ENCODE data around the gene ODC1.

Gene ODC1

GRCh38 chr2:10402062-10402585 is 46.0 kb downstream of the ODC1 start:
- no peak for DNase-seq (ENCODE audit: low read depth in 1 of 2, low spot score in 1 of 2)
- in situ Hi-C loops (cut with HindIII; ENCODE audit: low pct_unique_long_range_greater_than_20kb, low sequenced_read_pairs) = no loop called here
- no peak for TF ChIP-seq JUND (IDR thresholded peaks at IDR 0.05; ENCODE audit: low read depth)

DNA sequence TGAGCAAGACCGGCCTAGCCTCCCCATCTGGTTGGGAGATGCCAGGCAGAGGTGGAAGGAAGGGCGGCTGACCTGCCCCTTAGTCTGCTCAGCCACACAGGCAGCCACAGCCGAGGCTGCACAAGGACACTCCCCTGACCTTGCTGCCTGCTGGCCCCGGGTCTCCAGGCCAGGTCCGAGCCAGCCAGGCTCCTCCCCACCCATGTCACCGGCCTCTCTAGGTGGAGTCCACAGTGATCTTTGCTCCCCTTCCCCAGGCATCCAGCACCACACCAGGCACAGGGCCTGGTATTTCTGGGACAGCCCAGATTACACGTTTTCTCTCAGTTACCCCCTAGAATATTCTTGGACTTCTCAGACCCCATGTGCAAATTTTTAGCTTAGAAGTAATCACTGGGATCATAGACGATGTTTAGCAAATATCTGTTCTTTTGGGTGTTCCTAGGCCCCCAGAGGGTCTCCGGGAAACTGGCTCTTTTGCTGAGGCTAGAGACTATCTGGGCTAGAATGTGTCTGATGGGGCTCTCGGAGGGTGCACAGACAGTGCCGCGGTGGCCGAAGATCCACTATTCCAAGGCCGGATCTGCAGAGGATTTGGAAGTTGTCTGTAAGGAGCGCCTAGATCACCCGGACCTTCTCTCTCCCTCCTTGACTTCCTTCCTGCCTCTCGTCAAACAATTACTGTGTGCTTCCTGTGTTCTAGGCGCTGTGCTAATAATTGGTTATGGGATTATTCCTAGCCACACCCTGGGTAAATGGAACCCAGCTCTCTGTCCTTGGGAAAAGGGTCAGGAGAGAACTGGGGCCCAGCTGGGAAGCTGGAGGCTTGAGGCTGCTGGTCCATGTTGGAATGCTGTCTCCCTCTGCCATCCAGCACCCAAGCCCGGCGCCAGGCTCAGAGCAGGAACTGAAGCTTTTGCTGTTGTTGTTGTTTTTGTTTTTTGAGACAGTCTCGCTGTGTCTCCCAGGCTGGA is 46.9 kb downstream of the ODC1 start:
- in situ Hi-C loops (cut with HindIII; ENCODE audit: low pct_unique_long_range_greater_than_20kb, low sequenced_read_pairs) = no loop called here
- TF ChIP-seq JUND (IDR thresholded peaks at IDR 0.05; ENCODE audit: low read depth) = no peak

GRCh38 chr2:10400568-10400977 is 47.6 kb downstream of the ODC1 start:
- DNase-seq (ENCODE audit: low read depth in 1 of 2, low spot score in 1 of 2) = no peak
- in situ Hi-C loops (cut with HindIII; ENCODE audit: low pct_unique_long_range_greater_than_20kb, low sequenced_read_pairs) = no loop called here
- TF ChIP-seq JUND (IDR thresholded peaks at IDR 0.05; ENCODE audit: low read depth) = no peak

More for the DNA sequence above, 46.9 kb downstream of the ODC1 start:
- no peak for DNase-seq (ENCODE audit: low read depth in 1 of 2, low spot score in 1 of 2)

- TF ChIP-seq JUND (IDR thresholded peaks at IDR 0.05; ENCODE audit: low read depth) = no peak
- no peak for DNase-seq (ENCODE audit: low read depth in 1 of 2, low spot score in 1 of 2)
- in situ Hi-C loops (cut with HindIII; ENCODE audit: low pct_unique_long_range_greater_than_20kb, low sequenced_read_pairs) = no loop called here
These were observed 48.1 kb downstream of the ODC1 start for GRCh38 chr2:10400002-10400401.

GRCh38 chr2:10399358-10399757 is 48.8 kb downstream of the ODC1 start:
- in situ Hi-C loops (cut with HindIII; ENCODE audit: low pct_unique_long_range_greater_than_20kb, low sequenced_read_pairs) = no loop called here
- DNase-seq (ENCODE audit: low read depth in 1 of 2, low spot score in 1 of 2) = no peak
- no peak for TF ChIP-seq JUND (IDR thresholded peaks at IDR 0.05; ENCODE audit: low read depth)

DNA sequence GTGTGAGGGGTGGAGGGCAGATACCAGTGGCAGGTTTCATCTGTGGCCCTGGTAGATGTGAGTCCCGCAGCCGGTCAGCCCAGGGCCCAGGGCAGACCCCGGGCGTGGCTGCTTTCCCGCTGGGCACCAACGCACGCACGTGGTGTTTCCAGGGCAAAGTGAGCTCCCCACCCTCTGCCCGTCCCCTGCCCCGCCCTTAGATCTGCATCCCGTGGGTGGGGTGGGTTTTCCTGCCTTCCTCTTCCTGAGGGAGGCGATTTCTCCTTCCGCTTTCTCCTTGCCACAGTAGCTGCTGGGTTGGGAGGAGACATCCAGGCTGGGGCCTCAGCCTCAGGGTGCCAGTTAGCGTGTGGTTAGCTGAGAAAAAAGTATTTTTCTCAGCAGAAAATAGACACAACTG is 49.6 kb downstream of the ODC1 start:
- no peak for DNase-seq (ENCODE audit: low read depth in 1 of 2, low spot score in 1 of 2)
- in situ Hi-C loops (cut with HindIII; ENCODE audit: low pct_unique_long_range_greater_than_20kb, low sequenced_read_pairs) = no loop called here

GRCh38 chr2:10397878-10398277 is 50.2 kb downstream of the ODC1 start:
- in situ Hi-C loops (cut with HindIII; ENCODE audit: low pct_unique_long_range_greater_than_20kb, low sequenced_read_pairs) = no loop called here
- no peak for DNase-seq (ENCODE audit: low read depth in 1 of 2, low spot score in 1 of 2)
- no peak for TF ChIP-seq JUND (IDR thresholded peaks at IDR 0.05; ENCODE audit: low read depth)

More for the DNA sequence above, 49.6 kb downstream of the ODC1 start:
- TF ChIP-seq JUND (IDR thresholded peaks at IDR 0.05; ENCODE audit: low read depth) = no peak

GRCh38 chr2:10397297-10397875 is 50.7 kb downstream of the ODC1 start:
- no peak for DNase-seq (ENCODE audit: low read depth in 1 of 2, low spot score in 1 of 2)
- in situ Hi-C loops (cut with HindIII; ENCODE audit: low pct_unique_long_range_greater_than_20kb, low sequenced_read_pairs) = no loop called here
- no peak for TF ChIP-seq JUND (IDR thresholded peaks at IDR 0.05; ENCODE audit: low read depth)

- DNase-seq (ENCODE audit: low read depth in 1 of 2, low spot score in 1 of 2) = no peak
- no peak for TF ChIP-seq JUND (IDR thresholded peaks at IDR 0.05; ENCODE audit: low read depth)
- in situ Hi-C loops (cut with HindIII; ENCODE audit: low pct_unique_long_range_greater_than_20kb, low sequenced_read_pairs) = no loop called here
These were observed 51.7 kb downstream of the ODC1 start for GRCh38 chr2:10396464-10396863.

DNA sequence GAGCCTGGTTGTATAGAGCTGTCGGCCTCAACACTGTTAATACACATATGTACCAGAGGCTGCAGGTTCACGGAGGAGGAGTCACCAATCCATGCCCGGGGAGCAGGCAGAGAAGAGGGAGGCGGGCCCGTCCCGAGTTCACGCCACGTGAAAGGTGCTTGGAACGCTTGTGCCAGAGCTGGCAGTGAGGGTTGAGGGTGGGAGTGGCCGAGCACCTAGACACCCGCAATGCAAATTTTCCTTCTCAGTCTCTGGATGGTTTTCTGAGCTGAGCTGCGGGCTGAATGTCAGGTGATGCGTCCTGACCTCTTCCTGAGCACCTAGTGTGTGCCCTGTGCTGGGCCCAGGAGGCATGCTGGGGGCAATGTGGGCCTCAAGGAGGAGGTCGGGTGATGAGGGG is 52.2 kb downstream of the ODC1 start:
- in situ Hi-C loops (cut with HindIII; ENCODE audit: low pct_unique_long_range_greater_than_20kb, low sequenced_read_pairs) = no loop called here
- TF ChIP-seq JUND (IDR thresholded peaks at IDR 0.05; ENCODE audit: low read depth) = no peak
- no peak for DNase-seq (ENCODE audit: low read depth in 1 of 2, low spot score in 1 of 2)

DNA sequence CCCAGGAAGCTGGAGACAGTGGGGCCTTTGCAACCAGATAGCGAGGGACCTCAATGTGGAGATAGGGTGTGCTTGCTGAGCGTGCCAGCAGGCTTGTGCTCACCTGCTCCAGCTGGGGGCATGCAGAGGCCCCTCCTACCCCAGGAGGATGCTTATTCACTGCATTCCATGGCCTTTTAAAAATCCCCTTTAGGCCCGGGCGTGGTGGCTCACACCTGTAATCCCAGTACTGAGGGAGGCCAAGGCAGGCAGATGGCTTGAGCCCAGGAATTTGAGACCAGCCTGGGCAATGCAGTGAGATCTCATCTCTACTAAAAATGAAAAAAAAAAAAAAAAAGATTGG is 54.5 kb downstream of the ODC1 start:
- no peak for TF ChIP-seq JUND (IDR thresholded peaks at IDR 0.05; ENCODE audit: low read depth)
- in situ Hi-C loops (cut with HindIII; ENCODE audit: low pct_unique_long_range_greater_than_20kb, low sequenced_read_pairs) = no loop called here
- no peak for DNase-seq (ENCODE audit: low read depth in 1 of 2, low spot score in 1 of 2)

DNA sequence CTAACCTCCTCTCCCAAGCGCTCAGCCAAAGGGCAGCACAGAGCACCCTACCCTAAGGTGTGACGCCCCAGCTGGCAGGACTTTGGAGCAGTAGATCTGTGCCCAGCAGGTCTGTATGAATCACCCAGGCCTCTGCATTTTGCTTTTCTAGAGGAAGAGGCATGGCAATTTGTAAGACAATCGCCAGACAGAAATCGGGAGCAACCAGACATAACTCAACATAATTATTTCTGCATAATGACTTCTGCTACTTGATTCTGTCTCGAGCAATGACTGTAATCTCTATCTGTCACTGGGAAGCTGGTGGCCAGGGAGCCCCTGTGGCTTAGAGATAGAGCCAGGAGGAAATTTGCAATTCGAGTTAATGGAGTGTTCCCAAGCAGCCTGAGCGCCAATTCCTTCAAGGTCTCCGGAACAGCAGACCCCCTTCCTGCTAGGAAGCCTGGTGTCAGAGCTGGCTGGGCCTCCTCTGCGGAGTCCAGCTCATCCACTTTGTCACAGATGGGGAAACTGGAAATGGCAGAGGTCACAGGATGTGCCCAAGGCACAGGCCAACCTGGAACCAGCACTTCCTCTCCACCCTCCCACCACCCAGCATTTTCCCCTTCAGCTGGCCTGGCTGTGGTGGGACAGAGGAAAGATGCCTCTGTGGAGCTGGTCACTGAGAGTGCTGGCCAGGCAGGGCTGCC is 55.0 kb downstream of the ODC1 start:
- in situ Hi-C loops (cut with HindIII; ENCODE audit: low pct_unique_long_range_greater_than_20kb, low sequenced_read_pairs) = no loop called here
- TF ChIP-seq JUND (IDR thresholded peaks at IDR 0.05; ENCODE audit: low read depth) = no peak
- DNase-seq (ENCODE audit: low read depth in 1 of 2, low spot score in 1 of 2) = no peak

DNA sequence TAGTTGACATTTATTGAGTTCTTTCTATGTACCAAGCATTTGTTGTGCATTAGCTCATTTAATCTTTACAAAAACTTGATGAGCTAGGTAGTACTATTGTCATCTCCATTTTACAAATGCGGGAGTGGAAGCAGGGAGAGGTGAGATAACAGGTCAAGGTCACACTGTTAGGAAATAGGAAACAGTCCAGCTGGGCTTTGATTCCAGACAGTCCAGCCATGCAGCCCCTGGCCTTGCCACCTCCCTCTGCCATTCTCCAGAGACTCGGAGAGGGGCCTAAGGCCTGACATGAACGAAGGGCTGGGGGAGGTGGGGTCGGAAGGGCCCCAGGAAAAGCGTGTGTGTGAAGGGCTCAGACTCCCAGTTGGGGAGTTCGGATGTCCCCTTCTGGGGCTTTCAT is 55.6 kb downstream of the ODC1 start:
- no peak for DNase-seq (ENCODE audit: low read depth in 1 of 2, low spot score in 1 of 2)
- in situ Hi-C loops (cut with HindIII; ENCODE audit: low pct_unique_long_range_greater_than_20kb, low sequenced_read_pairs) = no loop called here
- no peak for TF ChIP-seq JUND (IDR thresholded peaks at IDR 0.05; ENCODE audit: low read depth)

All from T47D (cell line).